ENCODE results near the gene LMX1A. TPM values are rescaled to one million over a fixed set of nuclear protein-coding genes. Genes with fewer than 3 reads are reported as not detected.

The LMX1A gene
- total RNA-seq, 6 experiments from 2014 or later, result not detected

DNA sequence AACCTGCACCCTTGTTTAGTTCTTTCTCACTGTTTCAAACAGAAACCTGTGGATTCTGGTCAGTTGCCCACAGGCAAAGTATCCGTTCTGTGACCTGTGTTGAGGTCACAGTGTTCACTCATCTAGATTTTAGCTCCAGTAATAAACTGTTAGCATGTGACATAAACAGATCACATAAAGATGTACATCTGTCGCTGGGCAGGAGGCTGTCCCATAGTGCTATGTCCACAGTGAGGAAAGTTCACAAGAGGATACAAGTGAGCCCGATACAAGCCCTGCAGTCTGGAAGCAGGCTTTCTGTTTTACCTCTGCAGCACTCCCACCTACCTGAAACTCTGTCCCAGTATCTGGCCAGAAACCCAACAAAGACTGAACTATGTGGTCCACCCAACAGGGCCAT is 28.4 kb downstream of the LMX1A start:
- H3K27me3 Mint-ChIP-seq (ENCODE audit: insufficient read depth), result peaks cover 6% of the 10 kb centered on the region
- H3K4me1 Mint-ChIP-seq (ENCODE audit: low read depth), result no peaks in the 10 kb centered on the region
- H3K27ac Mint-ChIP-seq, result no peak overlapping the region
- H3K36me3 Mint-ChIP-seq (ENCODE audit: low read depth), result no peaks in the 10 kb centered on the region
- no peak overlapping the region for H3K4me3 Mint-ChIP-seq
- no peak for DNase-seq
- no peaks in the 10 kb centered on the region; the same call in 1 of the 2 replicates for H3K9me3 Mint-ChIP-seq
- TF ChIP-seq, protein P1, sequence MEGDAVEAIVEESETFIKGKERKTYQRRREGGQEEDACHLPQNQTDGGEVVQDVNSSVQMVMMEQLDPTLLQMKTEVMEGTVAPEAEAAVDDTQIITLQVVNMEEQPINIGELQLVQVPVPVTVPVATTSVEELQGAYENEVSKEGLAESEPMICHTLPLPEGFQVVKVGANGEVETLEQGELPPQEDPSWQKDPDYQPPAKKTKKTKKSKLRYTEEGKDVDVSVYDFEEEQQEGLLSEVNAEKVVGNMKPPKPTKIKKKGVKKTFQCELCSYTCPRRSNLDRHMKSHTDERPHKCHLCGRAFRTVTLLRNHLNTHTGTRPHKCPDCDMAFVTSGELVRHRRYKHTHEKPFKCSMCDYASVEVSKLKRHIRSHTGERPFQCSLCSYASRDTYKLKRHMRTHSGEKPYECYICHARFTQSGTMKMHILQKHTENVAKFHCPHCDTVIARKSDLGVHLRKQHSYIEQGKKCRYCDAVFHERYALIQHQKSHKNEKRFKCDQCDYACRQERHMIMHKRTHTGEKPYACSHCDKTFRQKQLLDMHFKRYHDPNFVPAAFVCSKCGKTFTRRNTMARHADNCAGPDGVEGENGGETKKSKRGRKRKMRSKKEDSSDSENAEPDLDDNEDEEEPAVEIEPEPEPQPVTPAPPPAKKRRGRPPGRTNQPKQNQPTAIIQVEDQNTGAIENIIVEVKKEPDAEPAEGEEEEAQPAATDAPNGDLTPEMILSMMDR (IDR thresholded peaks at IDR 0.05), result no peak

DNA sequence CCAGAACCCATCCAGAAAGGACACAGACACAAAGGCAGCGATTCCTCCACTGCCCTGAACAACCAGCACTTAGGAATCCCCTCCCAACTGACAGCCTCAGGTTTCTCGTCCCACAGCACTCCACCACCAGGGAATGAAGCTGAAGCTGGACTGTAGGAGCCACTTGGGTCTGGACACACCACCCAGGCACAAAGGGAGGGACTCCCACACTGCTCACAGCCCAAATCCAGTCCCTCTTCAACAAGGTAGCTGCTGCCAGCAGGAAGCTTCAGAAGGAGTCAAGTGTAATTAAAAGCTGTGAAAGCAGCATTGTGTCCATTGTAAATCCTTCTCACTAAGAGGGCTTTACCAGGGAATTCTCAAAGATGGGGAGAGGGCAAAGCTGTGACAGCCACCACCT is 29.0 kb downstream of the LMX1A start:
- no peaks in the 10 kb centered on the region for H3K4me1 Mint-ChIP-seq (ENCODE audit: low read depth)
- TF ChIP-seq, protein P1 (IDR thresholded peaks at IDR 0.05), result no peak
- H3K4me3 Mint-ChIP-seq, result no peak overlapping the region
- DNase-seq, result no peak
- no peaks in the 10 kb centered on the region for H3K36me3 Mint-ChIP-seq (ENCODE audit: low read depth)
- H3K27ac Mint-ChIP-seq, result no peak overlapping the region
- no peaks in the 10 kb centered on the region; the same call in 1 of the 2 replicates for H3K9me3 Mint-ChIP-seq
- peaks cover 4% of the 10 kb centered on the region for H3K27me3 Mint-ChIP-seq (ENCODE audit: insufficient read depth)

DNA sequence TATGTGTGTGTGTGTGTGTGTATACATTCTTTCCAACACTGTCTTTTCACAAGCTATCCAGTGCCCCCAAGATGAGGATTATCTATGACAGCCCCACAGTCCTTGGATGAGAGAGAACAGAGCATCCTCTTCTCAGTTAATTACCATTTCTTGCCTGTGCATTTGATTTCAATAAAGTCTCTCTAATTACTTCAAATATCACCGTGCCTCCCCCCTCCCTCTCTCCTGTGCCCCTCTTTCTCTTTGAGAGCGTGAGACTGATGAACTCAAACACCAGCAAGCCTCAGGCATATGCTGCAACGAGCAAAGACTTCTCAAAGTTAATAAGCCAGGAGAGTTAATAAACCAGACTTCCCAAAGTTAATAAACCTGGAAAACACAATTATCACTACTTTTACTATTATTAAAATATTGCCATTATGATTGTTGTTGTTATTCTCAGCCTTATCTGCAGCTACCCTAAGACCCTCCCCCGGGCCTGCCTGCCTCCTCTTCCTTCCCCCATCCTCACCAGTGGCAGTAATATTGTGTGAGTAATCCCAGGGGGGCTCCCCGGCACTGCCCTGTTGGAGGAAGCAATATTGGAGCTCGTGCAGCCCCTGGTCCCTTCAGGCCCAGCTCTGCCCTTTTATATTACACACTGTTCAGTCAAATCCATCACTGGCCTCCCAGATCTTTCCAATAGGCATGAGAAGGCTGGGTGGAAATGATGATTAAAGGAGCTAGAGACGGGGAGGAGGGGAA is 30.9 kb downstream of the LMX1A start:
- Mint-ChIP-seq H3K27ac (no peak overlapping the region), H3K4me3 (no peak overlapping the region), H3K4me1 (ENCODE audit: low read depth) (no peaks in the 10 kb centered on the region), H3K9me3 (no peaks in the 10 kb centered on the region; the same call in 1 of the 2 replicates), H3K36me3 (ENCODE audit: low read depth) (no peaks in the 10 kb centered on the region), H3K27me3 (ENCODE audit: insufficient read depth) (peaks cover 4% of the 10 kb centered on the region)
- DNase-seq, result no peak
- TF ChIP-seq, protein P1 (IDR thresholded peaks at IDR 0.05), result no peak

DNA sequence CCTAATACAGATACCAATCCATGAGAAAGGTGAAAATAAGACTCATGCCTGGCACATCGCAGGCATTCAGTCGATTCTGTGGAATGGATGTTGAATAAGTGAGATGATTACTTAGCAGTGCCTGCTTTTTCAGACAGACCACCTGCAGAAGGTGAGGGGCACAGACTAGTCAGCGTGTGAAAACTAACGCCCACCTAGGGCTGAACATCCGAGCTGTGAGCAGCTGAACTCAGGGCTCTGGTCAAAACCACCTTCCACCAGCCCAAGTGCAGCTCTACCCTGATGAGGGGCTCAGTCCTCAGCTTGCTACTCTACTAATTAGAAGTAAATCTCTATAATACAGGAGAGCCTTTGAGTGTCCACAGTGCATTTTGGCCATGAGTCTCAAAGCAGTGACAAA is 32.5 kb downstream of the LMX1A start:
- Mint-ChIP-seq H3K4me3 (no peak overlapping the region), H3K27me3 (ENCODE audit: insufficient read depth) (peaks cover 1% of the 10 kb centered on the region), H3K9me3 (no peaks in the 10 kb centered on the region; the same call in 1 of the 2 replicates), H3K27ac (no peak overlapping the region), H3K36me3 (ENCODE audit: low read depth) (no peaks in the 10 kb centered on the region), H3K4me1 (ENCODE audit: low read depth) (no peaks in the 10 kb centered on the region)
- no peak for DNase-seq
- TF ChIP-seq, protein P1 (IDR thresholded peaks at IDR 0.05), result no peak

DNA sequence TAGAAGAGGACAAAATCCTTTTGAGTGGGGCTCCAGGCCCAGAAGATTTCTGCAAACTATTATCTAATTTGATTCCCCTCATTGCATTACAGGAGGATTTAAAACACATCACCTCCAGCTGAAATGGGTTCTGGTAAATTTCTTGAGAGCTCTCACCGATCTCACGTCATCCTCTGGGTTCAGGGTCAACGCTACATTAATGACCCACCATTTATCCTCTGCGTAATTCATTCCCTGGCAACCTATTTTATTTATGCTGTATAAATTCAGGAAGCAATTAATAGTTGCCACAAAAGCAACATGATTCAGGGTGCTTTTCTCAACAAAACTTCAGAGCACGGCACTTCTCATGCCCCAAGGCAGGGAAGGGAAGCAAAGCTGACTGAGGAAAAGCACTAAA is 38.9 kb downstream of the LMX1A start:
- TF ChIP-seq, protein P1 (IDR thresholded peaks at IDR 0.05), result no peak
- Mint-ChIP-seq H3K9me3 (no peaks in the 10 kb centered on the region), H3K27me3 (ENCODE audit: insufficient read depth) (peaks cover 2% of the 10 kb centered on the region; the same call in 1 of the 2 replicates), H3K4me1 (ENCODE audit: low read depth) (no peaks in the 10 kb centered on the region), H3K4me3 (no peak overlapping the region), H3K36me3 (ENCODE audit: low read depth) (no peaks in the 10 kb centered on the region), H3K27ac (no peak overlapping the region)
- no peak for DNase-seq
